DMS153 (cell line): ENCODE results near the gene ZNF205.
"Not testable (repeated sequence)": the region's sequence is repeated elsewhere in the genome, so short reads cannot be mapped to it uniquely, and the experiment has no call there.

Experiments used
- DNase-seq: peaks from one replicate; lab custom pipeline; 2025; lab: John Stamatoyannopoulos, UW

The ZNF205 gene

GRCh38 chr16:3112058-3112880 lies at the start of gene ZNF205:
Gene ZNF205 (plus strand): TSS chr16:3112586. CDS start chr16:3113431, 845 bp downstream.
- DNase-seq, result peak; percentile 72

- DNase-seq, result no peak
Observed at GRCh38 chr16:3063625-3064386, 48.6 kb upstream of the ZNF205 start.

GRCh38 chr16:3065069-3065741 lies 47.2 kb upstream of the ZNF205 start, which contains the start of gene IL32:
Gene IL32 (plus strand): TSS chr16:3065640. CDS start chr16:3065812, 172 bp downstream.
- DNase-seq, result no peak

GRCh38 chr16:3065742-3066439 lies 46.5 kb upstream of the ZNF205 start:
- no peak for DNase-seq

- no peak for DNase-seq
Observed at GRCh38 chr16:3066440-3066748, 46.0 kb upstream of the ZNF205 start.

- DNase-seq, result no peak
Observed at GRCh38 chr16:3068487-3068886, 43.9 kb upstream of the ZNF205 start.

GRCh38 chr16:3069146-3069545 lies 43.2 kb upstream of the ZNF205 start:
- DNase-seq, result not testable (repeated sequence)

GRCh38 chr16:3070608-3071111 lies 41.7 kb upstream of the ZNF205 start:
- no peak for DNase-seq

GRCh38 chr16:3071655-3072054 lies 40.7 kb upstream of the ZNF205 start:
- DNase-seq, result no peak

- not testable (repeated sequence) for DNase-seq
Observed at GRCh38 chr16:3072148-3072547, 40.2 kb upstream of the ZNF205 start.

- DNase-seq, result not testable (repeated sequence)
Observed at GRCh38 chr16:3072576-3073263, 39.7 kb upstream of the ZNF205 start.

GRCh38 chr16:3073448-3073847 lies 38.9 kb upstream of the ZNF205 start:
- no peak for DNase-seq

- DNase-seq, result no peak
Observed at GRCh38 chr16:3074860-3075522, 37.4 kb upstream of the ZNF205 start.

- no peak for DNase-seq
Observed at GRCh38 chr16:3075523-3075915, 36.9 kb upstream of the ZNF205 start.

GRCh38 chr16:3075946-3076345 lies 36.4 kb upstream of the ZNF205 start:
- DNase-seq, result not testable (repeated sequence)

GRCh38 chr16:3076577-3076976 lies 35.8 kb upstream of the ZNF205 start:
- no peak for DNase-seq

- DNase-seq, result no peak
Observed at GRCh38 chr16:3080024-3080423, 32.4 kb upstream of the ZNF205 start.

GRCh38 chr16:3081957-3082356 lies 30.4 kb upstream of the ZNF205 start:
- not testable (repeated sequence) for DNase-seq

GRCh38 chr16:3083408-3083807 lies 29.0 kb upstream of the ZNF205 start:
- not testable (repeated sequence) for DNase-seq

- no peak for DNase-seq
Observed at GRCh38 chr16:3084491-3084890, 27.9 kb upstream of the ZNF205 start.
